ENCODE measurements around the gene SH3RF1.

GRCh38 chr4:169207436-169208089 is 63.2 kb downstream of the SH3RF1 start:
- TF ChIP-seq POLR2A (IDR thresholded peaks at IDR 0.05) (no peak), CTCF (IDR thresholded peaks at IDR 0.05) (no peak)

Data from body of pancreas (tissue), 4 donors.